ENCODE data around the gene ENTPD2. TPM values are rescaled to one million over a fixed set of nuclear protein-coding genes. Genes with fewer than 3 reads are reported as not detected.

Gene ENTPD2
- total and polyA plus RNA-seq, 2 experiments from 2014 or later, result 1.8 to 1.9 TPM

DNA sequence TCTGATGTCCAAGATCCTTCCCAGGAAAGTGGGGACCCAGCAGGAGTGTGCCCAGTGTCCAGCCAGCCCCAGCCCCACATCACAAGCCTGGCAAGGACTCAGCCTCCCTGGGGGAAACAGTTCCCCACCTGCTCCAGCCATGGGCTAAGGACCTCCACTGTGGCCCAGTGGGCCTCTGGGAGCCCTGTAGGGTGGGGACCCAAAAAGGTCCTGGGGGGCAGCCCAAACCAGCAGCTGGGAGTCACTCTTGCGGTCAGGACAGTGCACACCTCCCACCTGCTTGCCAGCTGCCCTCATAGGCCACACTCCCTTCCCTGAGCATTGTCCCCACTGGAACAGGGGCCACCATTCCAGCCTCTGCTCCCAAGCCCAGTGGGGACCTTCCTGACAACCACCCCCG, 27.5 kb downstream of the ENTPD2 start:
- no peaks in the 10 kb centered on the region; the same call in 2 of the 3 replicates for H3K4me1 Mint-ChIP-seq
- Histone ChIP-seq H4K20me1 (replicated peaks; ENCODE audit: insufficient read depth) (no peaks in the 10 kb centered on the region), H3F3A (replicated peaks; ENCODE audit: low read depth) (0 out of 2 replicates have a peak, but pooled peaks cover 6% of the 10 kb centered on the region), H3K36me3 (ENCODE audit: insufficient read depth) (no peaks in the 10 kb centered on the region), H3K27ac (ENCODE audit: low read depth) (no peak overlapping the region), H3K4me1 (ENCODE audit: insufficient read depth) (peaks cover 7% of the 10 kb centered on the region; the same call in 1 of the 2 replicates), H3K4me3 (no peak overlapping the region), H3K79me2 (replicated peaks; ENCODE audit: insufficient read depth) (no peaks in the 10 kb centered on the region), H3K9me2 (ENCODE audit: insufficient read depth) (no peaks in the 10 kb centered on the region), H2AFZ (no peak overlapping the region), H3K4me2 (no peak overlapping the region), H3K27me3 (ENCODE audit: insufficient read depth) (peaks cover 21% of the 10 kb centered on the region)
- H3K36me3 Mint-ChIP-seq (ENCODE audit: low read depth), result no peaks in the 10 kb centered on the region
- TF ChIP-seq ETS1 (IDR thresholded peaks at IDR 0.05) (no peak), ZNF462 (CRISPR knock-in tag; IDR thresholded peaks at IDR 0.05) (no peak), JUNB (IDR thresholded peaks at IDR 0.05; ENCODE audit: unreplicated experiment) (no peak)
- no peak for DNase-seq (ENCODE audit: low spot score)
- ATAC-seq, result no peak
- H3K27ac Mint-ChIP-seq, result no peak overlapping the region
- no peaks in the 10 kb centered on the region for H3K9me3 Mint-ChIP-seq
- H3K4me3 Mint-ChIP-seq, result no peak overlapping the region
- peaks cover 26% of the 10 kb centered on the region for H3K27me3 Mint-ChIP-seq (ENCODE audit: insufficient read depth, low read depth, poor library complexity)

DNA sequence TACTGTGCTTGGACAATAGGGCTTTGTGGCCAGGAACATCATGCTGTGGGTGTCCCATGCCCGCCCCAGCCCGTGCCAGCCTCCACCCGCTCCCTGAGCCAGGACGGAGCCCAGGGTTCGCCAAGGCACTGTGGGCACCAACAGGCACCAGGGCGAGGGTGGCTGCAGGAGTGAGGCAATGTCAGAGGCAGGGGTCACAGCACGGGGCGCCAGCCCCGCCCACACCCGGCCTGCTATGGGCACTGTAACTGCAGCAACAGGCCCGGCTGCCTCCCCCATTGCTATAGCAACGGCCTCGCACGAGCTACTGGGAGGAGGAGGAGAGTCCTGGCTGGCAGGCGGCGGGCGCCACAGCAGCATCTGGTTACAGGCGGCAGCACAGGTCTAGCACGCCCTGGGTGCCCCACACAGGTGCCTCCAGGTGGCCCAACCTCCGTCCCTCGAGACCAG, 28.3 kb downstream of the ENTPD2 start:
- H2AFZ ChIP-seq, result no peak overlapping the region
- H3F3A ChIP-seq (replicated peaks; ENCODE audit: low read depth), result 0 out of 2 replicates have a peak, but pooled peaks cover 6% of the 10 kb centered on the region
- no peak overlapping the region for H3K27ac Mint-ChIP-seq
- ATAC-seq (no peak), DNase-seq (ENCODE audit: low spot score) (no peak)
- no peak overlapping the region for H3K27ac ChIP-seq (ENCODE audit: low read depth)
- H3K4me3 Mint-ChIP-seq, result no peak overlapping the region
- no peak overlapping the region for H3K4me2 ChIP-seq
- no peaks in the 10 kb centered on the region for H3K36me3 ChIP-seq (ENCODE audit: insufficient read depth)
- no peaks in the 10 kb centered on the region for H3K9me3 Mint-ChIP-seq
- H3K4me3 ChIP-seq, result no peak overlapping the region
- H3K27me3 ChIP-seq (ENCODE audit: insufficient read depth), result peaks cover 21% of the 10 kb centered on the region
- no peaks in the 10 kb centered on the region for H3K79me2 ChIP-seq (replicated peaks; ENCODE audit: insufficient read depth)
- peaks cover 7% of the 10 kb centered on the region; the same call in 1 of the 2 replicates for H3K4me1 ChIP-seq (ENCODE audit: insufficient read depth)
- H4K20me1 ChIP-seq (replicated peaks; ENCODE audit: insufficient read depth), result no peaks in the 10 kb centered on the region
- no peaks in the 10 kb centered on the region; the same call in 2 of the 3 replicates for H3K4me1 Mint-ChIP-seq
- H3K27me3 Mint-ChIP-seq (ENCODE audit: insufficient read depth, low read depth, poor library complexity), result peaks cover 26% of the 10 kb centered on the region
- H3K36me3 Mint-ChIP-seq (ENCODE audit: low read depth), result no peaks in the 10 kb centered on the region
- H3K9me2 ChIP-seq (ENCODE audit: insufficient read depth), result no peaks in the 10 kb centered on the region
- no peak for TF ChIP-seq ZNF114 (CRISPR knock-in tag; IDR thresholded peaks at IDR 0.05)
- TF ChIP-seq EZH2 (IDR thresholded peaks at IDR 0.05; ENCODE audit: low read depth, unreplicated experiment), result no peak
- TF ChIP-seq ETS1 (IDR thresholded peaks at IDR 0.05), result no peak
- no peak for TF ChIP-seq REST (IDR thresholded peaks at IDR 0.05; ENCODE audit: unreplicated experiment)
- TF ChIP-seq EZH2phosphoT487 (IDR thresholded peaks at IDR 0.05; ENCODE audit: unreplicated experiment), result no peak
